ENCODE data around the gene ARMC7.
"Not testable (repeated sequence)": the region's sequence is repeated elsewhere in the genome, so short reads cannot be mapped to it uniquely, and the experiment has no call there.

Gene ARMC7

GRCh38 chr17:75154195-75155106, 44.7 kb downstream of the ARMC7 start, which contains the start of gene JPT1:
TSS of gene JPT1 (minus strand) at chr17:75154512. CDS start at chr17:75154397, 115 bp downstream.
- DNase-seq = peak; percentile 97

GRCh38 chr17:75155191-75155601, 45.4 kb downstream of the ARMC7 start:
- DNase-seq = no peak

GRCh38 chr17:75158480-75158879, 48.7 kb downstream of the ARMC7 start:
- DNase-seq = not testable (repeated sequence)

GRCh38 chr17:75159196-75160031, 49.6 kb downstream of the ARMC7 start:
- DNase-seq = no peak

- no peak for DNase-seq
These were observed 50.4 kb downstream of the ARMC7 start for GRCh38 chr17:75160211-75160610.

- no peak for DNase-seq
These were observed 53.3 kb downstream of the ARMC7 start for GRCh38 chr17:75163074-75163473.

GRCh38 chr17:75164606-75165005, 54.8 kb downstream of the ARMC7 start:
- DNase-seq = not testable (repeated sequence)

GRCh38 chr17:75168998-75169397, 59.2 kb downstream of the ARMC7 start:
- DNase-seq = no peak

- no peak for DNase-seq
These were observed 63.8 kb downstream of the ARMC7 start for GRCh38 chr17:75173526-75173925.

- DNase-seq = no peak
These were observed 65.2 kb downstream of the ARMC7 start for GRCh38 chr17:75174996-75175395.

GRCh38 chr17:75176625-75177024, 66.9 kb downstream of the ARMC7 start:
- no peak for DNase-seq

- DNase-seq = no peak
These were observed 68.7 kb downstream of the ARMC7 start for GRCh38 chr17:75178453-75178852.
